HG02571 (cell line): ENCODE measurements around the gene DIP2C.
"Not testable (repeated sequence)": the region's sequence is repeated elsewhere in the genome, so short reads cannot be mapped to it uniquely, and the experiment has no call there.

Experiments
- ATAC-seq: cut with Tn5 transposase; IDR thresholded peaks from one replicate; pipeline ENCODE4 v1.9.1; 2021; ENCODE audit warnings: mild to moderate bottlenecking, moderate library complexity; ENCODE audit not compliant: unreplicated experiment

Gene DIP2C

DNA sequence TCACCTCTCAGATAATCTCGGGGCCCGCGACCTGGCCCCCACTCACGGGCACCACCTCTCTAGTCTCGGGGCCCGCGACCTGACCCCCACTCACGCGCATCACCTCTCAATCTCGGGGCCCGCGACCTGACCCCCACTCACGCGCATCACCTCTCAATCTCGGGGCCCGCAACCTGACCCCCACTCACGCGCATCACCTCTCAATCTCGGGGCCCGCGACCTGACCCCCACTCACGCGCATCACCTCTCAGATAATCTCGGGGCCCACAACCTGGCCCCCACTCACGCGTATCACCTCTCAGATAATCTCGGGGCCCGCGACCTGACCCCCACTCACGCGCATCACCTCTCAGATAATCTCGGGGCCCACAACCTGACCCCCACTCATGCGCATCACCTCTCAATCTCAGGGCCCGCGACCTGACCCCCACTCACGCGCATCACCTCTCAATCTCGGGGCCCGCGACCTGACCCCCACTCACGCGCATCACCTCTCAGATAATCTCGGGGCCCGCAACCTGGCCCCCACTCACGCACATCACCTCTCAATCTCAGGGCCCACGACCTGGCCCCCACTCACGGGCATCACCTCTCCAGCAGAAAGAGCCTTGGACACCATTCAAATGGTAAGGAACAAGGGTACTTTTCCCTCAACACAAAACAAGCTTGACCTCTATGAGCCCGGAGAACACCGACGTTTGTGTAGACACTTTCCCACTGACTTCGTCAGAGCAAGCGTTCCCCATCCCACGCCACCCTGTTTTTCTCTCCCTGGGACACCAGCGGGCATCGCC is 104.8 kb downstream of the DIP2C start:
- ATAC-seq: not testable (repeated sequence)

DNA sequence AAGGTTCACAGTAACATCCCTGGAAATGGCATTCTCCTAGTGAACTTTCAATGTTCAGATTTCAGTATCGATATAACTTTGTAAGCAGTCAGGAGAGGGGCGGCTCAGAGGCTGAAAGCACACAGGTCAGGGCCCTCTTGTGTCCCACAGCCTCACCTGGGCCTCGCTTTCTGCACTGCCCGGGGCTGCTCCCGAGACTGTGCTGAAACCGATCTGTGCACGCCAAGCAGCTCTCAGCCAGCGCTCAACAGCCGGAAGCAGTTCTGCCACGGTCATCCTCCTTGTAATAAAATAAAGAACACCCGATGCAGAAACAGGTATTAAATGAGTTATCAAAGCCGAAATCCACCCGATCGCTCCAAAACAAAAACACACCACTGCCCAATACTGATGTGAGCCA is 106.0 kb downstream of the DIP2C start:
- no peak for ATAC-seq

DNA sequence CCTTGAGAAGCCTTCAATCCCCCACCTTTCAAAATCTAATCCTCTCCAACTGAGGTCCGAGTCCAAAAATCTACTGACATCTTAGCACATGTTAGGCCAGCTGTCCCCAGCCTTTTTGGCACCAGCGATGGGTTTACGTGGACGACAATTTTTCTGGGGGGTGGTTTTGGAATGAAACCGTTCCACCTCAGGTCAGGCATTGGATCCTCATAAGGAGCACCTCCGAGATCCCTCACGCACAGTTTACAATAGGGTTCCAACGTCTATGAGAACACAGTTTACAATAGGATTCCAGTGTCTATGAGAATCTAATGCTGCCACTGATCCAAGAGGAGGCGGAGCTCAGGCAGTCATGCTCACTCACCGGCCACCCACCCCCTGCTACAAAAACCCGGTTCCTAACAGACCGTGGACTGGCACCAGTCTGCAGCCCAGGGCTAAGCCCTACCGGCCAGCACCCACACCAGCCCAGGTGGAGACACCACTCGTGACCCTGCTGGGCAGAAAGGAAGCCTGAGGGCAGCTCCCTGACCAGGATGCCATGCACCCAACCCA is 107.6 kb downstream of the DIP2C start:
- ATAC-seq: no peak

DNA sequence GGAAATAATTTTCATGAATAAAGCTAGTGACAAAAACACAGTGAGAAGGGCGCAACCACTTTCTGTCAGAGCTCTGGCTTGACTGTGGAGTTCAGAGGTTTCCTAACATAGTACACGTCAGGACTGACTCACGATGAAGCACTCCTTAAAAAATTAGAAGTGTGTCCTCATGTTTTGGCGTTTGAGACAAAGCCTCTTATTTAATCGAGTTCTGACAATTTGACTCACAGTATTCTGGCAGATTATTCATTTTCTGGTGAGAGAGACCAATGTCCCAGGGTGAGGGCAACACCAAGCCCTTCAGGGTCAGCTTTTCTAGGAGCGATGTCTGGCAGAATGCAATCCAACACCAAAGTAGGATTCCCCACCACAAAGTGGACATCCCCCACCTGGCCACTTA is 108.7 kb downstream of the DIP2C start:
- no peak for ATAC-seq

DNA sequence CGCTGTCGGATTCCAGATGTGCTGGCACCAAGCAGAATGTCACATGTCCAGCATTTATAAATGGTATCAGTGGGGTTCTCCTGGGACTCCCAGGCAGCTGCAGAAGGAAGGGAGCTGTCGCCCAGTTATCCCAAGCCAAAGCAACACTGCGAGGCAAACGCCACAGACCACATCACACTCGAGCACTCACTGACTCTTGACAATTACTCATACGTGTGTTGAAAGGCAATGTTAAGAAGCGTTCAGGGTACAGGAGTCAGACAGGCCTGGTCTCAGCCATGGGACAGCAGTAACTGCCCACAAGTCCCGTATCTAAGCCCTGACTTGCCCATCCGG is 113.4 kb downstream of the DIP2C start:
- no peak for ATAC-seq

DNA sequence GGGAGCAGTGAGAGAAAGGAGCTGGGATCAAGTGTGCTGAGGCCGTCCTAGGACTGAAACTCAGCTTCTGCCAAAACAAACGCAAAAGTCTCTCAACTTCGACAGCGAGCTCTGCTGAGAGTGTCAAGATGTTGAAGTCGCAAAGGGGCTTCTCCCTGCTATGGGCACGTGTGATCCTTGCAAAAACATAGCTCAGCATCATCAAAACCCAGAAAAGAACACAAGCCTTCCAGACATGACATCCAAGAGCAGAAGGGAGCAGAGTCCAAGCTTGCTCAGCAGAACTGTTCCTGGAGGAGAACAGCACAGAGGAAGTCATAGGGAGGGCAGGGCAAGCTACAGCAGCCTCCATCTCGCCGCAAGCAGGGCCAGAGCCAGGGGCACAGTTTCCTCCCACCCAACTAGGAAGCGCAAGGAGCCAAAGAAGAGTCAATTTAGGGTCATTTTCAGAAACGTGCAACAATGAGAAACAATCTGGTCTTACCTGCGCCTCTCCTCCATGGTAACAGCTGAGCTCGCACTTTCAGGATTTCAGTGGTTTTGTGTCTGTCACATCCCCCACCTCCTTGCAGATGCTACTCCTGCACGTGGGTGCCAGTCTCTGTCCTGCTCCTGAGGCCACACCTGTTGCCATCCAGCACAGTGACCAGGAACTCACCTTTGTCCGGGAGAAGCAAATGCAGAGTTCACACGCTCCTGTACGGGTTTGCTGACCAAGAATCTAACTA is 113.9 kb downstream of the DIP2C start:
- no peak for ATAC-seq

DNA sequence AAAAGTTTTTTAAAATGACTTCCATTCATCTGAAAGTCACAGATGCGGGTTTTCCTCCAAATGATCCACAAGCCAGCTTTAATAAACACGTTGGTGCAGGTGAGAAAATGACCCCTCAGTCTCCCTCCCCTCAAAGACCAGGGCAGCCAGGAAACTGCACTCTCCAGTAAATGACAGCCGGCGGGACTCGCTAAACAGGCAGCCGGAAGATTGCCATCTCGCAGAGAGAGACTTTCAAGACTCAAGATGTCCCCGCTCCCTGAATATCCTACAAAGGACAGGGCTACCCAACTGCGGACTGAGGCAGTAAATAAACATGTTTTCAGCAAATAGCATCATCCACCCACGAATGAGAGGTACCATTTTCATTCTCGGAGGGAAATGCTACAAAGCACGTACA is 116.8 kb downstream of the DIP2C start:
- no peak for ATAC-seq

DNA sequence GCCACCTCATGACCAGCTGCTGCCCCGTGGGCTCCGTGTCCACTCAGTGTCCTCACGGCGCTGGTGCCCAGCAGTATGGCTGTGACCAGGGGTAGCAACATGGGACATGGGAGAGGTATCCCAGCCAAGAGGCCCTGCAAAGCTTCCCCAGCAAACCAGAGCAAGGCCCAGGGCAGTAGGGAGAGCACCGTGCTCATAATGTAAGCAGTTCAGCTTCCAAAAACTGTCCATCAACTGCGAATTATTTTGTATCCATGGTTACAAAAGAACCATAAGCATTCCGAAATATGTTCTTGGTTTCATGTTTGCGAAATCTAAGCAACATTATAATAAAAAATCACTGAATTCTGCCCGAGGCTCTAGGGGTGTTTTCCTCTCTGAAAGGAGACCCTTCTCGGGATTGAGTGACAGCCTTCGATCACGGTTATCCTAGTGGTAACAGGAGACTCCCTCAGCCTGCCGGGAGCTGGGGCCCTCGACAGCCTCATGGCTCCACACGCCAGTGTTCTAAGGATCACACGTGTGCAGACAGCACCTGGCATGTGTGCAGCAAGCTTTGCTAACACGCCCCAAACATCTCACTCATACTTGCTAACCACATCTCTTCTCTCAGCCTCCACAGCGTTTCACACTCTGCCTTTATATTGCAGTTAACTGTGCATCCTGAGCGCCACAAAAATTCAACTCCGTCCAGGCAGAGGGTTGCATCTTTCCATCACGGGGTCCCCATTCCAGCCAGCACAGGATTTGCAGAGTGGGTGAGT is 117.6 kb downstream of the DIP2C start:
- ATAC-seq: no peak

DNA sequence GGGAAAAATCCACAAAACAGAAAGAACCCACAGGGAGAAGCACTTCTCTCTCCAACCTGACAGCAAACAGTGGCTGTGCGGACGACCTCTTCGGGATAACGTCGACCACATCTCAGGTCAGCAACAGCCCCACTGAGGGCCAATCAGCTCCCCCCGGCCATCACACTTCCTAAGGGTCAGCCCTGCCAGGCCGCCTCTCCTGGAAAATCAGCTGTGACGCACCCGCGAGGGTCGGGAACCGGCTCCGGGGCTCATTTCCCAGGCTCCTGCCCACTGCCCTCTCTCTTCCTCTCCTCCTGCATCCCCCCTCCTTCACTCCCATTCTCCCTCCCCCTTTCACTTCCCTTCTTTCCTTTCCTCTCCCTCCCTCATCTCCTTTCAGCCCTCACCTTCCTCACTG is 118.3 kb downstream of the DIP2C start:
- no peak for ATAC-seq

DNA sequence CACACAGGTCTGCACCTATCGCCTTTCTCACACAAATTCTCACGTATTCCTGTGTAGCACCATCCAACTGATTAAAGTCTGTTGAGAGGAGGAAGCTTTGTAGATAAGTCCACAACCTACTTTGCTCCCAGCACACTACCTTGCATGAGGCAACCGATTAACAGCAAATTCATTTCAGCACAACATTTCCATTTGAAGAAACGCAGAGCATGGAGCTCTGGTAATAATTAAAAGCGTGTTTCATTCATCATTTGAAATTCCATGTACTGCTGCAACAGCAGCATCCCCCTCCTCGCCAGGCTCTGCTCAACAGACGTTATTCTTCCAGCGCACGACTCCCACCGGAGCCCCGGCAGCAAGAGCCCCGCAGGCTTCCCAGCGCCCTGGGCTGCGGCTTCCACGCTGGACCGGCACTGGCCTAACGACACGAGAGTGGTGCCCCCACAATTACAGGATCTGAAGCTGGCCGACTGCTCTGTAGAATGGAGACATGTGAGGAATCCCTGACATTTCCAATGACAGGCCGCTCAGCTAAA is 118.8 kb downstream of the DIP2C start:
- no peak for ATAC-seq

DNA sequence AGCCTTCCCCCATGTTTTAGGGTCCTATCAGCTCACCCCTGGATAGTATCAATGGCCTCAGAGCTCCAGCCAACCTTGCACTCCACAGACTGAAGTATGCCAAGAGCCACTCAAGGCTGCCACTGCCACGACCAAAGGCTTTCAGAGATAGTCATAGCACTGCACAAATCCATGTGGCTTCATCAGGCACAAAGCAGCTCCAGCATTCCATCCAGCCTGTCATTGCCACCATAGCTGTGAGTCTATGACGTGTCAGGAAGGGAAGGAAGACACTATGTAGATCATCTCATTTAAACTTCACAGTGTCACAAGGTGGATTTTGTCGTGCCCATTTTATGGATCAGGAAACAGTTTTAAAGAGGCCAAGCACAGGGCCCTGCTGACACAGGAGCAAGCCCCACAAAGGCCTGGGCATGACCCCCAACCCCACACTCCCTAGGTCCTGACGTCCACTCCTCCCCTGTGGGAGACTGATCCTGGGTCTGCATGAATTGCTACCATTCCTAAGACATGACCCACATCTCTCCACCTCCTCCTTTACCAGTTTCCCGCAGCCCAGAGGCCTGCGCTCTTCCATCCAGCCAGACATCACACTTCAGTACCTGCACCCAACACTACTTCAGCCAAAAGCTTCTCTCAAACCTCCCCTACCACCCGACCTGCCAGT is 119.4 kb downstream of the DIP2C start:
- ATAC-seq: no peak

DNA sequence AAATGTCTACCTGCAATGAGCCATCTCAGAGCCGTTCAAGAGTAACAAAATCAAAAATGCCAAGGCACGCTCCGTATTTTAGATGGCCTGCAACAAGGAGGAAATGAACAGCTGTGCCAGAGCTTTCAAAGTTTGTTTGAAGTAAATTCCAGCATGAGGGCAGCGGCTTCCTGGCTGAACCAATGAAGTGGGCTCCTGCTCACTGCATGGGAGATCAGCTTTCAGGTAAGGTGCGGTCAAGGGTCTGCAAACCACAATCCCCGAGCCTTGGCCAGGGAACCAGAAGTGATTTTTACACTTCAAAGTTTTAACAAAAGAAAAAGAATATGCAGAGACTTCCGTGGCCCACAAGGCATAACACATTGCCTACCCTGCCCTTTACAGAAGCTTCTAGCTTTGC is 120.6 kb downstream of the DIP2C start:
- ATAC-seq: no peak

DNA sequence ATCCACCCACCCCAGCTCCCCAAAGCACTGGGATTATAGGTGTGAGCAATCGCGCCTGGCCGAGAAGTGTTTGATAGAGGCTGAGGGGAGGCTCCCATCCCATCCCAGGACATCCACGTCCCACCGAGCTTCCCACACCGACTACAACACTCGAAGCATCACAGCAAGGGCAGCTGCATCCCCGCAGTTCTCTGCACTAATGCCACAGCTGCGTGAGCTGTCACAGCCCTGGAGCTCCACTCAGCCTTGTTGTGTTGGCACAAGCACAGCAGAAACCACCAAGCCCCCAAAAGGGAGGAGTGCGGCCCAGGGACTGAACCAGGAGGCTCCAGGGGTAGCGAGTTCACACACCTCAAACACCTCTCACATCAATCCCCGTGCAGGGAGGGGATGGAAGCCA is 121.6 kb downstream of the DIP2C start:
- no peak for ATAC-seq

DNA sequence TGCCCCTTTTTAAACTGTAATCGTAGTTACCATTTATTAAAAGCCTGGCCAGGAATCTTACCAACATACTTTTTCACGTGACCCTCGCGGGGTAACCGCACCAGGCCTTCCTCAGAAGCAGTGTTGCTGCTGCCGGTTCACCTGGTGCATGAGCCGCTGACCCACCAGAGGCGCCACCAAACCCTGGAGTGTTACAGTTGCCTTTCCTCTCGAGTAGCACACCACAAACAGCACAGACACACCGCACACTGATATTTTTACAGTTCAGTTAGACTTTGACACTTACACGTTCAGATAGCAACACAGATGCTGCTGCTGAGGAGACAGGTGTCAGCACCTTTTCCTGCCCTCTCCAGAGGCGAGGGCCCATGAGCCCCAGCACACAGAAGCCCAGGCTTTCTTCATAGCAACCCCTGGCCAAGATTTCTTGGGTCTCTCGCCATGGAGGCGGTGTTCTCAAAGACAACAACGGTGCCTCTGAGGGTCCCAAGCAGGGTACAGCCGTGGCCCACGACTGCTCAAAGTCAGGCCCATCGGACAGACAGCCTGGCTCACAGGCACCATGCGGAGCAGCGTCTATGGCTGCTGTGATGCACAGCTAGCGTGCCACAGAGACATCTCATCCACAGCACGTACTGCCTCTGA is 123.1 kb downstream of the DIP2C start:
- ATAC-seq: no peak

DNA sequence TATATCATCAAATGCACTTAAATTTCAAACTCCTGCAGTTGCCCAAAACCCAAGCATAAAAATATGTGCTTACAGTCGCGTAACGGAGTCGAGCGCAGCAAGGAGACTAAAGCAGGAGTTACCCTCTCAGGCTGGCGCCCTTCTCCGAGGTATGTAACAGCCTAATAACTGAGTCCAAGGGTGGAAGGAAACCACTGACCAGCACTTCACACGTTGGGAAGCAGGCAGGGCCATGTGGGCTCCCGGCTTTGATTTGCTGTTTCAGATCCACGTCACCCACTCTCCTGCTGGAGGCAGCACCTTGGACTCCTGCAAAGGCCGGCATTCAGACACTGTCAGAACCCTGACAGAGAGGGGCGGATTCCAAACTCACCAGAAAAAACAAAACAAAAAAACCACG is 123.8 kb downstream of the DIP2C start:
- no peak for ATAC-seq

DNA sequence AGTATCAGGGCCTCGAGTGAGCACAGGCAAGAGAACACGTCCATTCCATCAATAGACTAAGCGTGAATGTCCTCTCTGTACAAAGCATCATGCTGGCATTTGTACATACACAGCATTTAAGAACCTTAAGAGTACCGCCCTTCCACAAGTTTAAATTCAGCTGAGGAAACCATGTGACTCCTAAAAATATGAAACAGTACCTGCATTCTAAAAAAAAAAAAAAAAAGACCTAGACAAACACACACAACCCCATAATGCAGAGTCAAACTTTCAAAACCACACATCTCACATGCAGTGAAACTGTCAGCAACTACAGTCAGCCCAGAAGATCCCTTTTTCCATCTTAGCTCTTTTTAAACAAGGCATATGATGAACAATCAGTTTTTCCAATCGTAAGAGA is 124.3 kb downstream of the DIP2C start:
- no peak for ATAC-seq

DNA sequence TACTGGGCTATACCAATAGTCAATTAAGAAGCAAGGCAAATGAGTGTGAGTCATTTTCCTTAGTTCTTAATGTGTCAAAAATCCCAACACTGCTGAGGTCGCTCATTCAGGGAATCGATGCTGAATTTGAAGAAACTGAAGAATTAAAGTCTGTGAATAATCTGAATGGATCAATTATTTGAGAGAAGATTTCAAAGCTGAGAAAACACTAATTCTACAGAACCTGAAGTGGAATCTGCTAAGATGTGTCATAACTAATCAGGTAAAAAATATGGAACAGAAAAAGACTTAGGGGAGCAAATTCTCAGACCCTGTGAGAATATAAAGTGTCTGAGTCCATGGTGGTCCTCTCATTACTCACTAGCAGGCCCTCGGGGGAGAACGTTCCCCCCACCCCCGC is 125.6 kb downstream of the DIP2C start:
- ATAC-seq: no peak

DNA sequence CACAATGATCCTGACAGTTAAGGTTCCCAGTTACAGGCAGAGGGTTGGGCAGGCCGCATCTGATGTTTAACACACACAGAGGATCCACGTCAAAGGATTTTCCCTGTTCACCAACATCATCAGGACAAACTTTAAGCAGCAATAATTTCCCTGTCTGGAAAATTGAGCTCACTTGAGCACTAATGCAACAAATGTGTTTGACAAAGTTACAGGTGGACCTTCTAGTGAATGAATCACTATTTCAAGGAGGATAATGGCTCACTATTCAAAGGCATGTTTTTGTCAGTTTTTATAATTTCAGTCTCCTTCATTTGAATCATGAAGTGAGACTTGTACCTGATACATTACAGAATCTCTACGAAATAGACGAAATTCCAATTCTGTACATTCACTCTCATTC is 127.3 kb downstream of the DIP2C start:
- ATAC-seq: no peak

DNA sequence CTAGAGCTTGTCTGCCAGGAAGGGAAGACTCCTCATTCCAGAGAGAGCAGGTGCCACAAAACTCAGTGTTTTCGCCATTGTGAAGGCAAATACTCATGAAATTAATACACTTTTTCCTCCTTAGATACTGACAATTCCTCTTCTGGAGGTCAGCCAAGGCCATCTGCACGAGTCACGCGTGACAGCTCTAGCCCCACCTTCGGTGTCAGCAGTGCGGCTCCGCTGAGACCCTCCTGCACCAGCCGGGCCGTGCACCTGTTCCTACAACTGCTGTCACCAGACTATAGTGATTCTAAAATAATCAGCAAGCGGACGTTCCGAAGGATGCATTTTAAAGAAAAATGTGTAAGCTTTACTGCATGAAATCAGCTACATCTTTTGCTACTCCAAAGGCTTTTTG is 127.7 kb downstream of the DIP2C start:
- no peak for ATAC-seq

DNA sequence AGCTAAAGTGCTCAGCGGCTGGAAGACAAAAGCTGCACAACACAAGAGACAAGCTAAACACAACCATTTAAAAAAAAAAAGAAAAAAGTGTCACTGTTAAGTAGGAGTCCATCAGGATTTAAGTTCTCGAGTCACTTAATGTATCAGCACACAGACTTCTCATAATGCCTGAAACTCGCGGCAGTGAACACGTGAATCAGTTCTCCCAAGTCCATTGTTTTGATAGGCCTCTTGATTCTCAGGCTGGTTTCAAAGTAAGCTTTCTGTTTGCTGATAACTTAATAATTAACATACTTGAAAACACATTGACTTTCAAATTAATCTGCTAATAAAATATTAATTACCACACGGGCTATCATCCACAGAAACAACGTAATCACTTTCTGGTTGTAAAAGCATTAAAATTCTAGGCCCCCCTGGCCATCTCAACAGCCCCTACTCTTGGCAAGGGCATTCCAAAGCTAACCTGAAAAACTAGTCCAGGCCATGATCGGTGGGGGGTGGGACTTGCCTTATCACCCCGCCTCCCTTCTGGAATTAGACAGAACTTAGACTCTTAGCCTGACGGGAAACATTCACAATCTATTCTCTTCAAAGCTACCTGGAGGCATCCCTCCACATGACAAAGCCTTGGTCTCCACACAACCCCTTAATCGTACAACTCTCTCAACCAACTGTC is 129.0 kb downstream of the DIP2C start:
- ATAC-seq: no peak
